HG03108 (cell line): ENCODE results near the gene LCN1.

Source experiments
- ATAC-seq: cut with Tn5 transposase; IDR thresholded peaks from one replicate; pipeline ENCODE4 v1.9.1; 2021; ENCODE audit warnings: moderate library complexity; ENCODE audit not compliant: unreplicated experiment

LCN1 gene

DNA sequence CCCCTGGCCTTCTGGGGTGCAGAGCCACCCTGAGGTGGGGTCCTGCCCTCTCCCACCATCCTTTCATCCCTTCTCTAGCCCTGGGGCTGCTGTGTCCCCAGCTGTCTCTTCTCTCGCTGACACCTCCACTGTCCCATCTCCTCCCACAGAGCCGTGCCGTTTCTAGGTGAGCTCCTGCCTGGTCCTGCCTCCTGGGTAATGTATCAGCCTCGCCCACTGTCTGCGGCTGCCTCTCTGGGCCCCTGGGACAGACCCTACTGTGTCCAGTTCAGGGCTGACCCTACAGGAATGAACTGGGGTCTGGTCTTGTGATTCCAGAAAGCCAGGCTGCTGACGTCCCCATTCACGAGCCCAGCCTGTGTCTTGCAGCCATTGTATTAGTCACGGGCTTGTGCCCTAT is 44.4 kb downstream of the LCN1 start:
- ATAC-seq: no peak

GRCh38 chr9:135566552-135566951 is 45.3 kb downstream of the LCN1 start:
- no peak for ATAC-seq

- no peak for ATAC-seq
Observed at GRCh38 chr9:135567311-135567710, 46.1 kb downstream of the LCN1 start.

DNA sequence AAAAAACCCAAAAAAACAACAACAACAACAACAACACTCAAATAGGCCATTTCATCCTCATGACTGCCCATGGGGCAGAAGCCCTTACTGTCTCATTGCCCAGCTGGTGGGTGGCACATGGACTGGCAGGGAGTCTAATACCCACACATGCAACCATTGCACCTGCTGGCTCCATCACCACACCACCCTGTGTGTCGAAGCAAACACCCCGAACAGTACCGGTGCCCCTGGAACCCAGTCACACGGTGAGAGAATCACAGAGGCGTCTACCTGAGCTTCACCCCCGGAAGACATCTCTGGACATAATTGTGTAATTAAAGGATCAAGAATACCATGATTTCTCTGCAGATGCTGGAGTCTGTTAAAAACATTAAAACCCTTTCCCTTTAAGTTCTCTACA is 46.8 kb downstream of the LCN1 start:
- ATAC-seq: no peak

DNA sequence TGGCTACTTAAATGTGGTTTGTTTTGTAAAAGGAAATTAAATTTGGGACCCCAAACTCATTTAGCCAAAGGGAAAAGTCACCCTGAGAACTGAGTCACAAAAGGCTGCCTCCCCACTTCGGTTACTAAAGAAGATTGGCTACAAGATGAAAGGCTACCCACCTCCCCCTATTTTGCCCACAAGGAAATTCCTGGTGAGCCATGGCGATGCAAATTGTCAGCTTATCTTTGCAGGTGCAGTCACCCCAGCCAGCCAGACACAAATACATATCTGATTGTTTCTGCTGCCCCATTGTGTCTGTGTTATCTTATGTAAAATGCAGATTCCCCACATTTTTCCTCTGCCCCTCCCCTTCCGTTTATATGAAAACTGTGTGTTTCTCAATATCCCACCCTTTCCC is 49.2 kb downstream of the LCN1 start:
- no peak for ATAC-seq

DNA sequence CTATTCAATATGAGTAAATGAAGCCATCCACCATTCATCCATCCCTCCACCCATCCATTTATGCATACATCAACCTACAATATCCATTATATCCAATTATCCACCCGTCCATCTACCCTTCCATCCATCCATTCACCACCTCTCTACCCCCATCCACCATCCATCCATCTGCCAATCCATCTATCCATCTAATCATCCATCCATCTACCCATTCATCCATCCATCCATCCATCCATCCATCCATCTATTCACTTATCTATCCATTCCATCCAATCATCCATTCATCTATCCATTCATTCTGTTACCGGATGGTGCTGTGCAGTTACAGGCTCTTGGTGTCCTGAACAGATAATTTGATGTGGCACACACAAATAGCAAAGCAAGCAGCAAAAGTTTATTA is 51.0 kb downstream of the LCN1 start:
- no peak for ATAC-seq

GRCh38 chr9:135573124-135573523 is 51.9 kb downstream of the LCN1 start:
- no peak for ATAC-seq

DNA sequence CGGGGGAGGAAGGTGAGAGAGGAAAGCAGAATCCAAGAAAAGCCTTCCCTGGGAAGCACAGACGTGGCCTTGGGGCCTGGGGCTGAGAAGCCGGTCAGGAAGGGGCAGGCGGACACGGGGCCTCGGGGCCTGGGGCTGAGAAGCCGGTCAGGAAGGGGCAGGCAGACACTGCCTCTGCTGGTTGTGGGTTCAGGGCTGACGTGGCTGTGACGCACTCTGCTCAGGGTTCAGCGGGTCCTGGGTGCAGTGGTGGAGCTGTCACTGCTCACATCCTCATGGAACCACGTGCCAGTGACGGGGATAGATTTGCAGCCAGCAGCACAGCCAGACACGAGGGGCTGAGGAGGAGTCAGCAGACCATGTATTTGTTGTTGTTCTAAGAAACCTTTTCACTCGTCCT is 53.1 kb downstream of the LCN1 start:
- no peak for ATAC-seq

GRCh38 chr9:135574943-135575342 is 53.7 kb downstream of the LCN1 start:
- ATAC-seq: no peak
